Activated CD4-positive, alpha-beta T cell treated with anti-CD3 and anti-CD28 coated beads, Interleukin-2, amount 50 U/mL, for 16 hours (primary cell): ENCODE data around the gene GIMAP1.

Experiments
- DNase-seq: peaks from one replicate; pipeline ENCODE4 v3.0.0-alpha.2; 2020

The GIMAP1 gene

GRCh38 chr7:150723467-150723866, 7.1 kb downstream of the GIMAP1 start:
- no peak for DNase-seq

GRCh38 chr7:150727381-150727780, 11.0 kb downstream of the GIMAP1 start:
- no peak for DNase-seq

GRCh38 chr7:150728011-150728410, 11.6 kb downstream of the GIMAP1 start:
- no peak for DNase-seq

- no peak for DNase-seq
These were observed 12.2 kb downstream of the GIMAP1 start for GRCh38 chr7:150728609-150729008.

GRCh38 chr7:150731916-150732315, 15.5 kb downstream of the GIMAP1 start:
- DNase-seq: no peak

GRCh38 chr7:150732786-150733481, 16.5 kb downstream of the GIMAP1 start:
- DNase-seq: no peak

- peak; percentile 66 for DNase-seq
These were observed 17.2 kb downstream of the GIMAP1 start for GRCh38 chr7:150733482-150734095.

GRCh38 chr7:150734254-150734653, 17.8 kb downstream of the GIMAP1 start:
- peak; percentile 75 for DNase-seq

GRCh38 chr7:150735596-150736358, 19.4 kb downstream of the GIMAP1 start:
- DNase-seq: no peak

- no peak for DNase-seq
These were observed 20.5 kb downstream of the GIMAP1 start for GRCh38 chr7:150736864-150737263.

- peak; percentile 66 for DNase-seq
These were observed 21.0 kb downstream of the GIMAP1 start, which contains the start of gene GIMAP5 for GRCh38 chr7:150737265-150738055. Gene GIMAP5 (plus strand): TSS chr7:150737418. CDS start chr7:150740885, 3,467 bp downstream.

GRCh38 chr7:150738092-150738491, 21.7 kb downstream of the GIMAP1 start:
- no peak for DNase-seq

- DNase-seq: peak; percentile 57
These were observed 22.2 kb downstream of the GIMAP1 start for GRCh38 chr7:150738591-150739001.

GRCh38 chr7:150739033-150739432, 22.6 kb downstream of the GIMAP1 start:
- DNase-seq: no peak

- no peak for DNase-seq
These were observed 23.6 kb downstream of the GIMAP1 start for GRCh38 chr7:150740053-150740452.

GRCh38 chr7:150742286-150742968, 26.0 kb downstream of the GIMAP1 start:
- DNase-seq: no peak

GRCh38 chr7:150744041-150744656, 27.7 kb downstream of the GIMAP1 start:
- no peak for DNase-seq

- no peak for DNase-seq
These were observed 28.7 kb downstream of the GIMAP1 start for GRCh38 chr7:150745086-150745485.

- DNase-seq: no peak
These were observed 29.5 kb downstream of the GIMAP1 start for GRCh38 chr7:150745876-150746275.

- DNase-seq: no peak
These were observed 30.5 kb downstream of the GIMAP1 start for GRCh38 chr7:150746921-150747320.

GRCh38 chr7:150748376-150748775, 32.0 kb downstream of the GIMAP1 start:
- no peak for DNase-seq

GRCh38 chr7:150751702-150752101, 35.3 kb downstream of the GIMAP1 start:
- no peak for DNase-seq
